COLO668 (cell line): ENCODE data around the gene FBLN2.

Source experiments
- DNase-seq: peaks from one replicate; lab custom pipeline; 2025; ENCODE audit not compliant: unreplicated experiment; lab: John Stamatoyannopoulos, UW

The FBLN2 gene

GRCh38 chr3:13598926-13599886 is 50.3 kb downstream of the FBLN2 start:
- no peak for DNase-seq

DNA sequence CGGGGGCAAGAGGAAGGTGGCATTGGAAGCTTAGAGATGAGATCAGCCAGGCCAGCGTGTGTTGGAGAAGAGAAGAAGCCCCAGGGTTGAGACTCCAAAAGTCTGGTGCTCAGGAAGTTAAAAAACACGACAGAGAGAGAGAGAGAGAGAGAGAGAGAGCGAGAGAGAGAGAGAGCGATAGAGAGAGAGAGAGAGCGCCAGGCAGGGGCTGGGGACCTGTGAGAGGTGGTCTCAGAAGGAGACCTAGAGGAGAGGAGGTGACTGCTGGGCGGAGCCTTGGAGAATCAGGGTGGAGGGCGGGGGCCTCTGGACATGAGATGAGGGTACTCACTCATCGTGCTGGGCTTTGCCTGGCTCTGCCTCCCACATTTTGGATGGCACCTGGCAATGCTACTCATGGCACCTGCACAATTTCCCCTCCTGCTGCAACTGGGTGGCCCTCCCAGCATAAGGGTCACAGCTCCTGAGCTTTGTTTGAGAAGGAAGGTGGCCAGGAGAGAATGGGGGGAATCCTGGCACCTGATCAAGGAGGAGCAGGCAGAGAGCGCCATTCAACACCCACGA is 51.0 kb downstream of the FBLN2 start:
- DNase-seq, result no peak

DNA sequence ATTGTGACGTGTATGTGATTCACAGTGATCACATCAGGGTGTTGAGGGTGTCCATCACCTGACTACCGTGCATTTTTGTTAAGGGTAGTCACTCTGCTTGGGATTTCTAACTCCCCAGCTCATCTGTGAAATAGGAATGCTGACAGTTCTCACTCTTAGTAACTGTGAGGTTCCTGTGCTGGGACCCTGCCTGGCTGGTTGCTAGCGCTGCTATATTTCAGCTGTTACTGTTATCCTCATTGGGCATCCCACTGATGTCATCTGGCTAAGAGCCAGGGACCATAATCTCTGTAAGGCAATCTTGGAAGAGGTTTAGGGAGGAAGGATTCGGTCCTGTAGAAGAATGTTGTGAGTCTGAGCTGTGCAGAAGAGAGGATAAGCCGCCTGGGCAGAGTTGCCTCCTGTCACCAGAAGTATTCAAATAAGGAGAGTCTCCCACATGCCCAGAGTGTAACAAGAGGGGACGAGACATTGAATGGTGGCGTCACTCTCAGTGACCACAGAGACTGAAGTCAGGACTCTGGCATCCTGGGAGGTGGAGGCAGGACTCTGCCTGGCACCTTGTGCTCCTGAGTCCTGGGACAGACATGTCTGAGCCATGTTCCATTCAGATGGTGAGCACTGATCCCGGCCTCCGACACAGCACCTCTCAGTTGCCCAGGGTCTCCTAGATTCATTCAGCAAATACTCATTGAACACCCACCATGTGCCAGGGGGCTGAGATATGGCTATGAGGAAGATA is 52.2 kb downstream of the FBLN2 start:
- DNase-seq, result no peak

DNA sequence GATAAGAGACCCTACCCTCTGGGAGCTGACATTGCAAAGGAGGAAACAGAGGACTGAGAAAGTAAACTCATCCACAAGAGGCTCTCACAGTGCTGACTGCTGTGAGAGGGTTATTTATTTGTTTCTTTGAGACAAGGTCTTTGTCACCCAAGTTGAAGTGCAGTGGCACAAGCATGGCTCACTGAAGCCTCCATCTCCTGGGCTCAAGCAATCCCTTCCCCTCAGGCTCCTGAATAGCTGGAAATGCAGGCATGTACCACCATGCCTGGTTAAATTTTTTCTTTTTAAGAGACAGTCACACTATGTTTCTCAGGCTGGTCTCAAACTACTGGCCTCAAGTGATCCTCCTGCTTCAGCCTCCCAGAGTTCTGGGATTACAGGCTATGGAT is 52.8 kb downstream of the FBLN2 start:
- no peak for DNase-seq

- DNase-seq, result no peak
Observed at GRCh38 chr3:13605555-13605954, 56.6 kb downstream of the FBLN2 start.

- no peak for DNase-seq
Observed at GRCh38 chr3:13607821-13608597, 59.1 kb downstream of the FBLN2 start.

- no peak for DNase-seq
Observed at GRCh38 chr3:13608969-13609725, 60.2 kb downstream of the FBLN2 start.

DNA sequence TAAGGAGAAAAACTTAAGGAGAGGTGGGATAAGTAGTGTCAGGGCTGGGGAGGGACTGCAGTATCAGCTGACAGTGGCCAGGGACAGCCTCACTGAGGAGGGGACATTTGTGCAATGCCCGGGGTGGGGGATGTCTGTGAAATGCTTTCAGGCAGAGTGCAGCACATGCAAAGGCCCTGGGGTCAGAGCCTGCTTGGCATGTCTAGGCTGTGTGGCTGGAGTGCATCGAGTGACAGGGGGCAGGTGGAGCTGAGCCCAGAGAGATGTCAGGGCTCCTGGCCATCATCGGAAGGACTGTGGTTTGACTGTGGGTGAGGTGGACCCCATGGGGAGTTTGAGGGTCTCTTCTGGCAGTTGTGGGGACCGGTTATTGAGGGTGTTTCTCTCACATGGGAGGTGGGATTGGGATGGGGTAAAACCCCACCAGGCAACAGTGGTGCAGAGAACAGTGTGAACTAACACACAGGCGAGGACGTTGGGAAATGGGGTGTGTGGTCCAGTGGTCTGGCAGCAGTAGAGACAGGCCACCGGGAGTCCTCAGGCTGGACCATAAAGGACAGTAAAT is 61.2 kb downstream of the FBLN2 start:
- no peak for DNase-seq

- no peak for DNase-seq
Observed at GRCh38 chr3:13611221-13611620, 62.3 kb downstream of the FBLN2 start.

GRCh38 chr3:13612829-13613228 is 63.9 kb downstream of the FBLN2 start:
- no peak for DNase-seq

DNA sequence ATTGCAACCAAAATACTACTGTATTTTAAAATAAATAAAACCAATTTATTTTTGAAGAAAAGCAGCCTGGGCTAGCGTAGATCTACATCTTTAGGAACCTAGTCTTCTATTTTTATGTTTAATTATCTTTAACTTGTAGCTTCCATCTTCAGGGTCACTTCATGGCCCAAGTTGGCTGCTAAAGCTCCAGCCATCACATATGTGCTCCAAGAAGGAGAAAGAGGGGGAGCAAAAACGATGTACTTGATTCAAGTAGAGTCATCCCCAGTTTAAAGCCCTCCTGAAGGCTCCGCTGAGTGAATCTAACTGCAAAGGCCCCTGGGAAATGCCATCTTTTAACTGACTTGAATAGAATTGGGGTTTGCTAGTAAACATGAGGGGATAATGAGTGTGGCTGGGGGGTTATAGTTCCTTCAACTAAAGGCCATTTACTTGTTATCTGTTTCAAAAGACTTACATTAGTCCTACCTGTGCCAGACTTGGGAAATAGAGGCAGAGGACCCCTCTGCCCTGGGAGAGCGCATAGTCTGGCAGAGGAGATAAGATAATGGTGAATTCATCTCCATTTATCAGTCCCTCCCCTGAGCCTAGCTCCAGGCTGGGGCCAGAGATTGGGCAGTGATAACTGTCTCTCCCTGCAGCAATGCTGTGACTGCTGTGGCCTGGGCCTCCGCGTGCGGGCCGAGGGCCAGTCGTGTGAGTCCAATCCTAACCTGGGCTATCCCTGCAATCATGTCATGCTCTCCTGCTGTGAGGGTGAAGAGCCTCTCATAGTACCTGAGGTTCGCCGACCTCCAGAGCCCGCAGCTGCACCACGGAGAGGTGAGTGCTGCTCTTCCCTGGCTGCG is 64.6 kb downstream of the FBLN2 start:
- DNase-seq, result no peak

- no peak for DNase-seq
Observed at GRCh38 chr3:13614607-13615006, 65.7 kb downstream of the FBLN2 start.

- no peak for DNase-seq
Observed at GRCh38 chr3:13615019-13615528, 66.1 kb downstream of the FBLN2 start.

GRCh38 chr3:13616359-13616758 is 67.4 kb downstream of the FBLN2 start:
- no peak for DNase-seq

DNA sequence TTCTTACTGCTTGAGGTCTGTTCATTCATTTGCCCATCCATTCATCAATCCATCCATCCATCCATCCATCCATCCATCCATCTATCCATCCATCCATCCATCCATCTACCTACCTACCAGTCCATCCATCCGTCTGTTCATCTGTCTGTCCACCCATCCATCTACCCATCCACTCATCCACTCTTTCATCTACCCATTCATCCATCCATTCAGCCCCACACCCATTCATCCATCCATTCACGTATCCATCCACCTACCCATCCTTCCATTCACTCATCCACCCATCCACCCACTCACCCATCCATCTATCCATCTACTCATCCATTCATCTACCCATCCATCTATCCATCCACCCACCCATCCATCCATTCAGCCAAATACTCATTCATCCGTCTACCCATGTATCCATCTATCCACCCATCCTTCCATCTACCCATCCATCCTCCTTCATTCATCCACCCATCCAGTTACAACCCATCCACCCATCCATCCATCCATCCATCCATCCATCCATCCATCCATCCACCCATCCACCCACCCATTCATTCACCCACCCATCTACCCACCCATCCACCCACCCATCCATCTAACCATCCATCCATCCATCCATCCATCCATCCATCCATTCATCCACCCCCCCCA is 68.3 kb downstream of the FBLN2 start:
- no peak for DNase-seq

GRCh38 chr3:13617981-13618380 is 69.1 kb downstream of the FBLN2 start:
- no peak for DNase-seq

GRCh38 chr3:13618836-13619235 is 69.9 kb downstream of the FBLN2 start:
- no peak for DNase-seq

DNA sequence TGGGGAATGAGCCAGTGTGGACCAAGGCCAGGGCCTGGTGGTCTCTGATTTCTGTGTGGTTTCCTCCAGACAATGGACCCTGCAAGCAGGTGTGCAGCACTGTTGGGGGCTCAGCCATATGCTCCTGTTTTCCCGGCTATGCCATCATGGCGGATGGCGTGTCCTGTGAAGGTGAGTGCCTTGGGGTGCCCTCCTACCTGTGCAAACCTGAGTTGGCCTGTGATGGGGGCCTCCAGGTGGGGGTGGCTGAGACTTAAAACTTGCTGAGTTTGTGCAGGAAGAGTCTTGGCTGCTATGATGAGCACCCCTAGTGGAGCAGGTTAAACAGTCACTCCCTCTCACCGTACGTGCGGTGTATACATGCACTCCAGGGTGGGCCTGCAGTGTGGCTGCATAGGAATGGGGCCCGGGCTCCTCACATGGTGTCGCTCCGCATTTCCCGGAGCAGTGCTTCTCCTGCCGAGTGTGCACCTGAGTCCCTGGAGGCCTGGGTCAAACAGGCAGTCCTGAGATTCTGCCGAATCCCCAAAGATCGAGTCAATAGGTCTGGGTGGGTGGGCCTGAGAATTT is 70.8 kb downstream of the FBLN2 start:
- no peak for DNase-seq
